ENCODE results near the gene KCNMA1. TPM values are rescaled to one million over a fixed set of nuclear protein-coding genes. Genes with fewer than 3 reads are reported as not detected.

The KCNMA1 gene
- total RNA-seq, 1 donor from 2014 or later, result 0.17 TPM

DNA sequence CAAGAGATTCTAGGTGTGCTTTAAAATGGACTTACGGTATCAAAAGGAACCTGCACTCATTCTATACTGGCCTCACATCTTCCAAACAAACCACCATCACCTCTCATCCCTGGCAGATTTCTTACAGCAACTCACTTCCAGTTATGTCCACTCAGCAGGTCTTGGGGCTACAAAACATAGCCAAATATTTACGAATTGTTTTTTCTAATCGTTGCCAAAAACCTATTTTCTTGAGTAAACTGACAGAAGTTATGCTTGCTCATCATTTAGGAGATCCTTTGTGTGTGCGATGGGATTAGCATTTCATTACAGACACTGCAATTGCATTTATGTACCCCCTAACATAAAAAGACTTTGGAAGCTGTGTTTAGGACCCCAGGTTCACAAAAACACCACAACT lies 2.7 kb downstream of the KCNMA1 start:
- intact Hi-C loops (cut with micrococcal nuclease), result no loop called here

DNA sequence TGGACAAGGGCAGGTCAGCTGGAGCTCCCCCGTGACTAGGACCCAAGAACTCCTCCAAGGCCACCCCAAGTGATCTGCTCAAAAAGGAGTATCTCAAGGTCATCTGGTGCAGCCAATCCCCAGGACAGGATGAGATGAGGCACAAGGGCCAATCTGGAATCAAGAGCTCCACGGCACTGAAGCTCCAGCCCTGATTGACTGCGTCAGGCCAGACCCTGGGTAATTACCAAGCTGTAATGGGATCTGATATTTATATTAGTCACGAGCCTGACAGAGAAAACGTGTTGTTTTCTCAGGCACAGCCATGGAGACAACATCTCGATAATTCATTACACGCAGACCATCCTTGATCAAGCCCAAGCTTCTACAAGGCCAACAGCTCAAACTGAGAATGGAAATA lies 4.2 kb downstream of the KCNMA1 start:
- intact Hi-C loops (cut with micrococcal nuclease), result no loop called here

DNA sequence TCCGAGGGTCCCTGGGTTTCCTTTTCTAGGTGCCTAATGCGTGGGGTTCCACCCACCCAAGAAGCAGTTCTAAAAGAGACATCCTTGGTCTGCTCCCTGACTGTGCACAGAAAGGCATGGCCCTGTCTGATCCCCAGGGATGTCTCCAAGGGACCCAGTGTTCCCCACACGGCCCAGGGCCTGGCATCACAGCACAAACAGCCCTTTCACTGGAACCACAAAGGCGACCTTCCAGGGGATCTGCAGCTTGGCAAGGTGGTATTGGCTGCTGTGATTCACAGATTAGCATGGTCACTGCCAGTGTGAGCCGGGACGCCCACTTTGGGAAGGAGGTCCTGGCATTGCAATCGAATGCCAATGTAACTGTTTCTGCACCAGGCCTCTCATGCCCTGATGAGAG lies 6.4 kb downstream of the KCNMA1 start:
- intact Hi-C loops (cut with micrococcal nuclease), result no loop called here

DNA sequence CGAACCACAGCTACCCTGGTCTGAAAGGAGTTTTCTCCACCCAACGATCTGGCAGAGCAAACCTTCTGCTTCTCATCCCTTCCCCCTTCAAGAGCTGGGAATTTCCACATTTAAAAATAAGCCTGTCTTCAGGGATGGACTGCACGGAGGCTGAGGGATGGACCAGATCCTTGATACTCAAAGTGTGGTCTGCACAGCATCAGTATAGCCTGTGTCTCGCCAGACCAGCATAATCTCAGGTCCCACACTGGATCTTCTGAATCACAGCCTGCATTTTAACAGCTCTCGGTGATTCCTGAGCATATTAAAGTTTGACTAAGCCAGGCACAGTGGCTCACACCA lies 7.1 kb downstream of the KCNMA1 start:
- intact Hi-C loops (cut with micrococcal nuclease), result no loop called here

DNA sequence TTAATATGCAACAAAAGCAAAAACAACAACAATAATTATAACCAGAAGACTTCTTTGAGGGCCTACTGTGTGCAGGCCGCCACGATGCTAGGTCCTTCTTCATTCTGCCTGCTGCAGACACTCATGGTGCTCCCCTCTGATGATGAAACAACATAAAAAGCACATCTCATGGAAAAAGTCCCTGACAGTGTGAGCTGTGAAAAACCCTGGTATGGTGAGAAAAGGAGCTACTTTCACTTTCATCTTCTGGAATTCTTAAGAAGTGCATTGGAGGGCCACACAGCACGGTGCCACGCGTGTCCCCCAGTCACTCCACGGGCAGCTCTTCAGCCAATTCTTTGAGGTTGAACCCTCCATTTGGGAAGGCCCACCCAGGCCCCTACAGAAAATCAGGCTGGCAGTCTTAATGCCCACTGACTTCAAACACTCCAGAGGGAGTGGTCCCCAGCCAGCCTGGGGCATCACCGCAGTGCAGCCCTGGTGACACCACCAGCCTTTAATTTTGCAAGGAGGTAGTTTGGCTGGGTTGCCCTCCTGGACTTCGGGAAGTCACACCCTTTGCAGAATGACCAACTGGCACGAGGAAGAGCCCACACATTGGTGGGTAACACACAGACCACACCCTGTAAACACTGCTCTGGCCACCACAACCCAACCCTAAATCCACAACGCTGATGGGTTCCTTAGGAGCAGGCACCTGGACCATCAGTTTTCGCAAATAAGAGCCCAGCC lies 7.7 kb downstream of the KCNMA1 start:
- intact Hi-C loops (cut with micrococcal nuclease), result no loop called here

DNA sequence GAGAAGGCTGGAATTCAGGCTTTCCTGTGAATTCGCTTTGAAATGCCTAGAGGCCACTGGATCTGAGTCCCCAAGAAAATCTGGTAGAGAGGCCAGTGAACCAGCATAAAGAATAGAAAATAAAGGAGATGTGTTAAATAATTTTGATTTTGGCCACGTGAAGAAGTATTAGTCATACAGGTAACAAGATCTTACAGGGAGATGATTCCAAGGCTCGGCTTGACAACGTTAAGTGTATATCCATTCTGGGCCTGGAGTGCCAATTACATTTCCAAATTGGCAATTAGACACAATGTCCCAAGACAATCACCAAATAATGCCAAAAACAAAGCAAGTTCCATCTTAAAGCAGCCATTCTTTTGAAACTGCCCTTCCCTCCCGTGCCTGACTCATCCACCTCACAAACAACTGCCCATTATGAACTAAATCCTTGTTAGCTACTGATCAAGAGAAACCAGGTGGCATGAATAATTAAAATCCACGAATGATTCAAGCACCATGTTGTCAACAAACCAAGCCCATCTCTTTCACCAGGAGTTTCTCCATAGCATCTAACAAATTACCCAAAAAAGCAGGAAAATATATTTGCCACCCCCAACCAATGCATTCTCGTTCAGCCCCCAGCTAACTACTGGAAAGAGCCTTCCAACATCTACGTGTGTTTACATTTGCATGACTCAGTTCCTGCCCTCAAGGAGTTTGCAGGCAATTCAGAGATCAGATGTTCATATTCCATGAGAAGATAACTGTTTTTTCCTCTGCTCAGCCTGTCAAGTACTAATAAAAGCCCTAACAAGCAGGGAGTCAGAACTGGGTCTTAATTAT lies 8.5 kb downstream of the KCNMA1 start:
- intact Hi-C loops (cut with micrococcal nuclease), result no loop called here

DNA sequence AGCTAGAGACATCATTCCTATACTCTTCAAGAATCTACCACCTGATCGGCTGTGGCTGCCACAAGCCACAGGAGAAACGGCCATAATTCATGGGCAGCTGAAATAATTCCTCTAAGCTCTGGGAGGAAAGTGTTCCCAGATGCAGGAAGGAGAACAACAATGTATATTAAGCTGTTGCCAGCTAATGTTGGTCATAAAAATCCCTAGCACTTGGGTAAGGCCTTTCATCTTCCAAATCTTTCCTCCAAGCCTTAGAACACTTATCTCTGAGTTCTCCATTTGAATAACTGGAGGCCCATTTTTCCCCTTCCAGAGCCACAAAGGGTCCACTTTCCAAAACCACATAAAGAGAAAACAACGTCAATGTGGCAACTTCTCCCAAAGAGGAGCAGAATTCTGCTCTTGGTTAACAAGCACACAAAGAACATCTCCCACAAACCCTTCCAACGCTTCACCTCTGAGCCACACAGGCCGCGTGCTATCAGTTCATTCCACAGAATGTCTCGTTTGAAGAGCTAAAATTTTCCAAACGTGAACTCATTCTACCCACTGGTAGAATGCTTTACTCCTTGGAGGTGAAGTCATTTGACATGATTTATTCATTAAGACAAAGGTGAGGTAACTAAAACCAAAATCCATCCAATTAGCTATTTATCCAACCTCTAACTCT lies 11.2 kb downstream of the KCNMA1 start:
- intact Hi-C loops (cut with micrococcal nuclease), result no loop called here

DNA sequence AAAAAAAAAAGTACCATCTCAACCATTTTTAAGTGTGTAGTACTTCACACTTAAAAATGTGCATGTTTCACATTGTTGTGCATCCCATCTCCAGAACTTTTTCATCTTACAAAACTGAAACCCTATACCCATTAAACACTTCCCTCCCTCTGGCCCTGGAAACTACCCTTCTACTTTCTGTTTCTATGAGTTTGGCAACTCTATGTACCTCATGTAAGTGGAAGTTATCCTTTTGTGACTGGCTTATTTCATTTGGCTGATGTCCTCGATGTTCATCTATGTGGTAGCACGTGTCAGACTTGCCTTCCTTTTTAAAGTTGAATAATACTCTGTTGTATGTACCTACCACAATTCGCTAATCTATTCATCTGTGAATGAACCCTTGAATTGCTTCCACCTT lies 12.2 kb downstream of the KCNMA1 start:
- intact Hi-C loops (cut with micrococcal nuclease), result no loop called here

DNA sequence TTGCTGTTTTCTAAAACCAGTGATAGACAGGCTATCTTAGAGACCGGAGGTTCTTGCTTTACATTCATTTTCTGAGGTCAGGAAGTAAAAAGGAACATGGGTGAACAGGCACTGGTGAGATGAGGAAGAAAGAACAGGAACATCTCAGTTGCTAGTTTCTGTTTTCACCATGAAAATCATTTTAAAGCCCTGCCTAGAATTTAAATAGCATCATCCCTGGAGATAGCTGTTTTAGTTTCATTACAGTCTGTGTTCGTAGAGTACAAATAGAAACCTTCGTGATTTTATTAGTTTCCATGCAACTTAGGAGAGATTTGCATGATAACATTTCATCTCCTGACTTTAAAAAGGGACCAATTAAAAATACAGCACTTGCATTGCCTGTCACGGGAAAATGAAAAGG lies 14.7 kb downstream of the KCNMA1 start:
- intact Hi-C loops (cut with micrococcal nuclease), result no loop called here

DNA sequence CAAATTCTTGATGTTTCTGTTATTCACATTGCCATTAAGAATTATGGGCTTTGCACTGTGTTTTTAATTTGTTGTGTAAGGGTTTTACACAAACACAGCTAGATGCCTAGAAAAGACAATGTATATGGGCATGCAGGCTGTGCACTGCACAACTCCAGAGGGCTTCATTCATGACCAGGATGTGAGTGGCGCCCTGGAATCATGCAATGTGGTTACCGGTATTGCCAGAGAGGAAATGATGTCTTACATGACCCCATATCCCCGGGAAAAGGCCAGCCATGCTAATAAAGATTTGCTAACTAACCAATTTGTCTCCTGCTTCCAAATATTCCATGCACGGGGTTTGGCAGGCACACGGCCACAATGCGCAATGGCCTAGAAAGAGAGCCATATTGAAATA lies 16.9 kb downstream of the KCNMA1 start:
- intact Hi-C loops (cut with micrococcal nuclease), result no loop called here

DNA sequence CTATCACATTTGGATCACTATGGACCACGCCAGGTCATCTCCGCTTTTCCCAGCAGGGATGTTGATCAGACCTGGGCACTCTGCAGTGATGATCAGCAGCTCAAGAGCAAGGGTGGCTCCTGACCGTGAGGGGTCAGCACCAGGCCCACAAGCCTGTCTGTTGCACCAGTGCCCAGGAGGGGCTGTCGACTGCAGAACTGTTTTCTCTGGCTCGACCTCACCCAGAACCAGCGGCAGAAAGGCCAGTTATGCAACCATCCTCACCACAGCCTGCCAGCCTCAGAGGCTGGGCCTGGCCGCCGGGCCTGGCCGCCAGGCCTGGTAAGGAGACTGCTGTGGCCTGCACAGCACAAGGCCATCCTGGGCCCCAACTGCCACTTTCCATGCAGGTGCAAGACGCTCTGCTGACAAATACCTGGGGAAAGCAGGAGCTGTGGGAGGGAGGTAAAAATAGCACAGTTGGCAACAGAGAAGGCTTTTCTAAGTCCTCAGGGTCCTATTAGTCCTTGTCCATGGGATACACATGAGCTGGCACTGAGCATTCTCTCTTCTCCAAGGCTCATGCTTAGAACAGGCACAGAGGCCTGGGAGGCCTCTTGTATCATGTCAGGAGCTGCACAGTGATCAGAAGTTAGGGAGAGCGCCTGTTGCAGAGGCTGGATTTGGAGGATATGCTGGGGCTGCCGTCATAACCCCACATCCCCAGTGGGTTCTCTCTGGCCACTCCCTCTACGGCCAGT lies 17.5 kb downstream of the KCNMA1 start:
- intact Hi-C loops (cut with micrococcal nuclease), result no loop called here

DNA sequence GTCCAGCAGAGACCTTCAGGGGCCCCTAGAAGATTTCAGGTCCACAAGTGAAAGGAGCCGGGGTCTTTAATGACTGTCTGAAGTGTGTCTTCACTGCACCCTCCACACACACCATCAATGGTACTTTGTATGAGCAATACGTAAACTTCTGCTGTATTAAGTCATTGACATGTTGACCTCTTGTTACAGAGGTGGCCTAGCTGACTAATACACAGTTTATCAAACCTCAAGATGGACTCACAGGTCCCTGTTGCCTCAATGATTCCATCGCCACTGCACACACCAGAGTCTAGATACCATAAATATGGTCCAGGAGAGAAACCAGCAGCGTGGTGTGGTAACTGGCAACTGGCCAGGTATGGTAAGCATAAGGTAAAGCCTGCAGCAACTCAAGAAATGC lies 19.5 kb downstream of the KCNMA1 start:
- intact Hi-C loops (cut with micrococcal nuclease), result no loop called here

DNA sequence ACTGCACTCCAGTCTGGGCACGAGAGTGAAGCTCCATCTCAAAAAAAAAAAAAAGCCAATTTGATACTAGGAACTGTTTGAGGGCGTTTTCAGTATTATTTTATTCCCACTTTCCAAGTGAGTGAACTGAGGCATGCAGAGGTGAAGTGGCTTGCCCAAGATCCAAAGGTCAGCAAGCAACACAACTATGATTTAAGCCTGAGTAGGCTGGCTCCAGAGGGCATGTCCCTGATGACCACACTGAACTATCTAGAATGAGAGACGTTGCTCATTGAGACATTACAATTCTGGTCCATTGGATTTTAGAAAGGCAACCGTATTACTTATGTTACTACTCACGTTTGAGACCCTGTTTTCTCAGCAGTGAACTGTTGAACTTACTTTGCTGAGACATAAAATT lies 20.8 kb downstream of the KCNMA1 start:
- intact Hi-C loops (cut with micrococcal nuclease), result no loop called here

DNA sequence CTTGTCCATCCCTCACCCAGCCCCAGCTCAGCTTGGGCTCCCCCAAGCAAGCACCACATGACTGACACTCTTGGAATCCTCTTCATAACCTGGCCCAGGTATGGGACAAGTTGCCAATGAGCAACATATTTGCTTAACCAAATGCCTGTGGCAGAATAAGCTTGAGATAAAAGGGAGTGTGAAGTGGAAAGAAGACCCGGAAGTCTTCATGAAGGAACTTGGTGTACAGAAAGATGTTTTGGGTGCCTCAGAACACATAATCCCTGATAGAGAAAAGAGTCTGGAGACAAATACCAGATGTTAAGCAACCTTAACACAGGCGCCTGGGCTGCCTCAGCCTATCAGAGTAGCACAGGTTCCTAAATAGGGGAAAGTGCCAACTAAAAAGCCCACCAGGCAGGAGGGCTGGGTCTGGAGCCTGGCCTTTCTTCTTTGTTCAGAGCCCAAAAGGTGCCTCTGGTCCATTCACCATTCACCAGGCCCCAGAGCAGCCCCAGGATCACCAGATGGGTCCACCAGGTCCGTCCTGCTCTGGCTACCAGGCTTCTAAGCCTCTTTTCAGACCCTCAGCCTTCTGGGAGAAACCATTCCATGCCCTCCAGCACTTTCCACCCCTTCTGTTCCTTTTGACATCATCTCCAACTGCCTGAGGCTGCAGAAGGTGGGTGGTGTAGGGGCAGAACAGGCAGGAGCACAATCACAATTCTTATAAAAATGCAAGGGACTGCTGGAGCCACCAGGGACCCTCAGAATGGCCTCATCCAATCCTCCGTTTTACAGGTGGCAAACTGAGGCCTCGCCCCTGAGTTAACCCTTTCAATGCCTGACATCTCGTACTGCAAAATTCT lies 22.6 kb downstream of the KCNMA1 start:
- intact Hi-C loops (cut with micrococcal nuclease), result no loop called here

DNA sequence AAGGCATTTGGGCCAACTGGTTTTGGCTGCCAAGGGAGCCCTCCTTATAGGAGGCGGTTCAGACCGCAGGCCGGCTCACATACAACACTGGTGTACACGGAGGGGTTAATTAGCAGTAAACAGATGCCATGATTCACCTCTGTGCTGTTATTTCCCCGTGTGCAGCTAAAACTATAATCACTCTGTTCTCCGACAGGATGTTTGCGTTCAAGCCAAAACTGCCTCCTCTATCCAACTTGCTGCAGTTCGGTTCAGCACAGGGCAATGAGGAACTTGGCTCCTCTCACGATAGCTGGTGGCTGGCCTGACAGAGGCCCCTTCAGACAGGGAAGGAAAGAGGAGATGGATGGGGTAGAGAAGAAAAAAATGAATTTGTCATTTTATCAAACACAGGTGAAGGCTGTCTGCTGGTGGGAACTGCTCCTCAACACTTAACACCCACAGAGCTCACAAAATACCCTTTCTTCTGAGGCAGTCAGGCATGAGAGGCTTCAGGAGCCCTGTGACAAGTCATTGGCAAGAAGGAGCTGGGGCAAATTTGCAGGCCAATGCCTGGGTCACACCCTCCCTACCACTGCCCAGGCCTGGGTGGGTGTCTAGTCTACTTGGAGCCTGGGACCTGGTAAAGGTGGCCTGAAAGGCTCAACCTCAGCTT lies 24.0 kb downstream of the KCNMA1 start:
- intact Hi-C loops (cut with micrococcal nuclease), result no loop called here

DNA sequence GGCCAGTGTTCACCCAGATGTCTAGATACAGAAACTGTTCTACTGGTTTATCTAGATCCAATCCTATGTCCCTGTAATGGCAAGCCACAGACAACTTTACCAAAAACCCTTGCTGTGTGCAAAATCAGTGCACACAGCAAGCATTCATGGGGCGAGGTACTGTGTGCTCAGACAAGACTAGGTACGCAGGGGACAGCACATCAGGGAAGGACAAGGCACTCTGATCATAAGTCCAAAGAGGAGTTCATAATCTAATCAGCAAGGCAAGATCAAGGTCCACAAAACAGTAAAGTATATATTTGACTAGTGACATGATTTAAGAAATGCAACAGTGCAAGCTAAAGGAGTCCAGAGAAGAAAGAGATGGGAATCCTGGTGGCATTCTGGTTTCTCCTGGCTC lies 25.9 kb downstream of the KCNMA1 start:
- intact Hi-C loops (cut with micrococcal nuclease), result no loop called here

DNA sequence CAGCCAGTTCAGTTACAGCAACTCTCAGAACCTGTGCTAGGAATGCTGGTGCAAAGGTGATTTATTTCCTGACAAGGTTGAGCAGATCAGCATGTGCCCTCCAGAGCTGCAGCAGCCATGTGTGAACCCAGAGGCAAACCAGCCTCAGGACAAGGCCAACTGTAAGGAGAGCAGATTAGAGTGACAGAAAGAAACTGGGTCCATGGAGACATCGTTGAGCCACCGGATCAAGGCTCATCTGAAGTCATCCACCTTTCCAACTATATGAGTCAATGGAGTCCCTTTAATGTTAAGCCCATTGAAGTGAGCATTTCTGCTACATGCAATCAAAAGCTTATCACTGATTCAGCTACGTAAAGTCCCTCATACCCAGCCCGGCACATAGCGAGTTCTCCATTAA lies 26.4 kb downstream of the KCNMA1 start:
- intact Hi-C loops (cut with micrococcal nuclease), result no loop called here

DNA sequence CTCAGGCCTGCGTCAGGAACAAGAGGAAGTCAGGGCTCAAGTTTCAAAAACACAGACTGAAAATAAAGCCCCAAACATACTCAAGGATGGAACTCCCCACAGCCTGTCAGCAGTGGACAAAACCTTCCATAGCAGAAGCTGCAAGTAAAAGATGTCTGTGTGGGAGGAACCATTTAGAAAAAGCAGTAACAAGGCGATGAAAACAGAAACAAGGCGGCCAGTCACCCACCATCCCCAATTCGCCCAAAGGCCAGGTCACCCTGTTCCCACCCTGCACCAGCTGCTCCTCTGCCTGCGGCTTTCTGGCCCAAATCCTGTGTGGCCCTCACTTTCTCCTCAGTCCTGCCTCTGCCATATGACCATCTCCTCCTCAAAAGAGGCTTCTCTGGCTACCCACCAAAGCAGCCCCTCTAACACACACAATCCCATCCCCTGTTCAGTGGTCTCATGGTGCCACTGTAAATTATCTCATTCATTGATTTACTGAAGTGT lies 27.8 kb downstream of the KCNMA1 start:
- intact Hi-C loops (cut with micrococcal nuclease), result no loop called here

DNA sequence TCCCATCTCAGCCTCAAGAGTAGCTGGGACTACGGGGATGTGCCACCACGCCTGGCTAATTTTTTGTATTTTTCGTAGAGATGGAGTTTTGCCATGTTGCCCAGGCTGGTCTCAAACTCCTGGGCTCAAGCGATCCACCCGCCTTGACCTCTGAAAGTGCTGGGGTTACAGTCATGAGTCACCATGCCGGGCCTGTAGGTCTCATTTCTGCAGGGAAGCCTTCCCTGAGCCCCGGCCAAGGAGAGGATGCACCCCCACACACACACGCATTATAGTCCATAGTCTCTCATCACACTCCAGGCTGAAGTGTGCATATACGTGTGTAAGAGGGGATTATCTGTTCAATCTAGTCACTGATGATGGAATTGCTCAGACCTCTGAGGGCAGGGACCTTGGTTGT lies 29.3 kb downstream of the KCNMA1 start:
- intact Hi-C loops (cut with micrococcal nuclease), result no loop called here

DNA sequence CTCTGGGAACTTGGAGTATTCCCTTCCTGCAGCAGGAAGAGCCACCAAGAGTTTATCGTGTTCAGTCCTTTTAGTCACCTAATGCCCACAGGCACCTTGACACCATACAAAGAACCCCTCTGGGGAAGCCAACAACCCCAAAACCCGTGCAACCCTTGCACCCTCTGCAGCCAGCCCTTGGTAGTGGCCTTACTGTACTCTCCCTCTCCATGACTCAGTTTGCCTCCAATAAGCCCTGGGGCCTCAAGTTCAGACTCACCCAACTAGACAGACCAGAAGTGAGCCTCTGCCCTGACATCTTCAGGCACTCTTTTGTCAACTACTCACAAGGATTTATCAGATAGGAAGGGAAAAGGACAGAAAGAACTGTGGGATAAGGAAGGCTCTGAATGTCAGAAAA lies 30.9 kb downstream of the KCNMA1 start:
- intact Hi-C loops (cut with micrococcal nuclease), result no loop called here

All from T-helper 1 cell treated with Interleukin-12 subunit alpha and Interleukin-12 subunit beta and Interleukin-4 antibody, amounts not matched to agents 30 ng/mL and 1 ng/mL, for 36 hours (primary cell).